Spleen (tissue), 7 donors: ENCODE results near the gene IPO7.

Experiments used
- CTCF ChIP-seq, 11 experiments: fragments of 200-600 bp in 7 of 11; fragments of 450-650 bp in 4 of 11; sonication (generic) in 4 of 11; IDR thresholded peaks in 8 of 11; conservative IDR thresholded peaks in 3 of 11; 1 replicate in 7 of 11; 2 replicates in 4 of 11; pipeline versions ENCODE4 v1.4.0 to v1.8.0; 2016 to 2021; ENCODE audit warnings: antibody characterized with exemption in 11 of 11, inconsistent platforms in 4 of 11, mild to moderate bottlenecking in 1 of 11
- POLR2A ChIP-seq, 3 donors: fragments of 450-650 bp; IDR thresholded peaks; one replicate each; pipeline ENCODE4 v1.5.1; 2017; ENCODE audit warnings: antibody characterized with exemption in 3 of 3, mild to moderate bottlenecking in 1 of 3
- POLR2AphosphoS5 ChIP-seq, 3 donors: sonication (generic); formaldehyde crosslinking; IDR thresholded peaks; one replicate each; pipeline ENCODE4 v1.5.1; 2017; ENCODE audit warnings: antibody characterized with exemption in 3 of 3
- donor health status: DM: no; HTN: no; CAD: no; lungs with moderate emphysema.
- donor health status: DM: no; HTN: no; CAD: no.
- donor health status: DM: no; HTN: no; CAD: no.

- TF ChIP-seq CTCF (IDR thresholded peaks at IDR 0.05 in 8 of 11, conservative IDR thresholded peaks at IDR 0.05 in 3 of 11) (no peak), POLR2AphosphoS5 (IDR thresholded peaks at IDR 0.05) (no peak), POLR2A (IDR thresholded peaks at IDR 0.05) (no peak)
Measured at GRCh38 chr11:9428706-9429105, 44.3 kb downstream of the IPO7 start.
